Mesenchymal stem cell (in vitro differentiated cells and primary cell): ENCODE results near the gene ROBO1.
A peak's percentile ranks its signal among the peaks of the same experiment; 100 is the strongest.

Source experiments
- DNase-seq: peaks from one replicate; pipeline ENCODE4 v3.0.0-alpha.2; 2013
- H2AFZ ChIP-seq: one replicate; pipeline ENCODE4 v1.6.1; 2013; ENCODE audit warnings: low read depth, mild to moderate bottlenecking, control low read depth, inconsistent platforms, low read length, moderate library complexity
- H2AK5ac ChIP-seq: 2 replicates; pipeline ENCODE4 v1.6.1; 2013; ENCODE audit warnings: low read length, moderate library complexity, mild to moderate bottlenecking, inconsistent platforms; ENCODE audit not compliant: severe bottlenecking
- H2BK120ac ChIP-seq: one replicate; pipeline ENCODE4 v1.6.1; 2013; ENCODE audit warnings: low read depth, mild to moderate bottlenecking, inconsistent platforms, low read length, moderate library complexity
- H2BK12ac ChIP-seq, 2 experiments: one replicate each; pipeline ENCODE4 v1.6.1; 2013; ENCODE audit warnings: inconsistent platforms in 2 of 2, low read length in 2 of 2, mild to moderate bottlenecking in 2 of 2, moderate library complexity in 2 of 2, control low read depth in 1 of 2
- H2BK15ac ChIP-seq: one replicate; pipeline ENCODE4 v1.6.1; 2013; ENCODE audit warnings: mild to moderate bottlenecking, low read depth, inconsistent platforms; ENCODE audit not compliant: poor library complexity, severe bottlenecking
- H2BK5ac ChIP-seq: 2 replicates; pipeline ENCODE4 v1.6.1; 2013; ENCODE audit warnings: low read depth, mild to moderate bottlenecking, low read length, control low read depth, inconsistent platforms; ENCODE audit not compliant: poor library complexity, severe bottlenecking
- H3K14ac ChIP-seq, 2 experiments: one replicate each; pipeline ENCODE4 v1.6.1; 2013; ENCODE audit warnings: inconsistent platforms in 2 of 2, low read length in 2 of 2, control low read depth in 1 of 2, mild to moderate bottlenecking in 1 of 2, moderate library complexity in 1 of 2
- H3K18ac ChIP-seq, 2 experiments: one replicate each; pipeline ENCODE4 v1.6.1; 2013; ENCODE audit warnings: inconsistent platforms in 2 of 2, low read length in 2 of 2, control low read depth in 1 of 2, low read depth in 1 of 2, mild to moderate bottlenecking in 1 of 2
- H3K23ac ChIP-seq, 2 experiments: one replicate each; pipeline ENCODE4 v1.6.1; 2013; ENCODE audit warnings: inconsistent platforms in 2 of 2, low read length in 2 of 2, mild to moderate bottlenecking in 2 of 2, moderate library complexity in 2 of 2, control low read depth in 1 of 2
- H3K27ac ChIP-seq: 2 replicates; pipeline ENCODE4 v1.5.1; 2013; ENCODE audit warnings: mild to moderate bottlenecking, moderate library complexity, low read length, control low read depth, inconsistent platforms; ENCODE audit not compliant: poor library complexity, severe bottlenecking
- H3K27me3 ChIP-seq, 2 experiments: 2 replicates each; pipeline versions ENCODE4 v1.6.1 to v1.7.0; 2013; ENCODE audit warnings: low read length in 2 of 2, mild to moderate bottlenecking in 2 of 2, moderate library complexity in 2 of 2, control low read depth in 1 of 2, inconsistent platforms in 1 of 2; ENCODE audit not compliant: control insufficient read depth in 1 of 2, insufficient read depth in 1 of 2
- H3K36me3 ChIP-seq, 2 experiments: 2 replicates each; pipeline versions ENCODE4 v1.6.1 to v1.7.0; 2013; ENCODE audit warnings: low read length in 2 of 2, control low read depth in 1 of 2, inconsistent platforms in 1 of 2, low read depth in 1 of 2, mild to moderate bottlenecking in 1 of 2; ENCODE audit not compliant: insufficient read depth in 2 of 2, control insufficient read depth in 1 of 2
- H3K4ac ChIP-seq, 2 experiments: one replicate each; pipeline ENCODE4 v1.6.1; 2013; ENCODE audit warnings: inconsistent platforms in 2 of 2, low read length in 2 of 2, mild to moderate bottlenecking in 2 of 2, moderate library complexity in 2 of 2, control low read depth in 1 of 2, low read depth in 1 of 2
- H3K4me1 ChIP-seq: 2 replicates; pipeline ENCODE4 v1.6.1; 2013; ENCODE audit warnings: low read depth, low read length, control low read depth; ENCODE audit not compliant: control insufficient read depth, insufficient read depth
- H3K4me2 ChIP-seq: 2 replicates; pipeline ENCODE4 v1.6.1; 2013; ENCODE audit warnings: low read length, mild to moderate bottlenecking, inconsistent platforms; ENCODE audit not compliant: poor library complexity, severe bottlenecking
- H3K4me3 ChIP-seq, 2 experiments: 2 replicates each; pipeline versions ENCODE4 v1.5.1 to v1.7.0; 2013; ENCODE audit warnings: low read length in 2 of 2, mild to moderate bottlenecking in 2 of 2, control low read depth in 1 of 2, low read depth in 1 of 2; ENCODE audit not compliant: insufficient read depth in 1 of 2
- H3K79me1 ChIP-seq: replicated peaks from 2 replicates; pipeline ENCODE4 v1.6.1; 2013; ENCODE audit warnings: mild to moderate bottlenecking, control low read depth, low read length, inconsistent platforms; ENCODE audit not compliant: poor library complexity, severe bottlenecking
- H3K9ac ChIP-seq: 2 replicates; pipeline ENCODE4 v1.7.0; 2013; ENCODE audit warnings: mild to moderate bottlenecking, low read length, moderate library complexity
- H3K9me3 ChIP-seq: 2 replicates; pipeline ENCODE4 v1.7.0; 2013; ENCODE audit warnings: mild to moderate bottlenecking, low read length; ENCODE audit not compliant: control insufficient read depth
- H4K8ac ChIP-seq: one replicate; pipeline ENCODE4 v1.6.1; 2013; ENCODE audit warnings: inconsistent platforms, mild to moderate bottlenecking, low read length, moderate library complexity
- H4K91ac ChIP-seq: one replicate; pipeline ENCODE4 v1.6.1; 2013; ENCODE audit warnings: mild to moderate bottlenecking, low read length, inconsistent platforms
- WGBS: methylation state at CpG from one replicate; pipeline ENCODE4 v1.1.7; 2013; ENCODE audit warnings: mixed read lengths; 5-methylcytosine and 5-hydroxymethylcytosine counted together

Gene ROBO1

GRCh38 chr3:78610462-78611125 is 1157.2 kb downstream of the ROBO1 start:
- 65% methylated on average over 3 of the region's 3 CpGs for WGBS
- H3K9ac ChIP-seq = no peak overlapping the region
- H2BK120ac ChIP-seq = no peak overlapping the region

GRCh38 chr3:78606756-78607155 is 1161.0 kb downstream of the ROBO1 start:
- H2BK15ac ChIP-seq = no peak overlapping the region
- no peak overlapping the region for H3K14ac ChIP-seq
- no peak overlapping the region for H3K4me3 ChIP-seq
- no peak overlapping the region for H3K4me2 ChIP-seq
- no peak overlapping the region for H2AK5ac ChIP-seq
- H3K9me3 ChIP-seq = no peaks in the 10 kb centered on the region
- no peak overlapping the region for H3K27ac ChIP-seq
- WGBS = 95% methylated on average over 4 of the region's 7 CpGs
- H2BK5ac ChIP-seq = no peak overlapping the region
- no peaks in the 10 kb centered on the region for H3K79me1 ChIP-seq
- no peak for DNase-seq
- H2AFZ ChIP-seq = no peak overlapping the region
- no peak overlapping the region for H3K4ac ChIP-seq
- H3K9ac ChIP-seq = no peak overlapping the region
- H2BK120ac ChIP-seq = no peak overlapping the region
- H3K36me3 ChIP-seq = peaks cover 0 to 12% of the 10 kb centered on the region in 2 experiments
- H4K91ac ChIP-seq = no peak overlapping the region
- H4K8ac ChIP-seq = no peak overlapping the region
- no peak overlapping the region for H3K18ac ChIP-seq
- H3K23ac ChIP-seq = no peak overlapping the region
- H2BK12ac ChIP-seq = no peak overlapping the region
- no peaks in the 10 kb centered on the region for H3K4me1 ChIP-seq
- no peaks in the 10 kb centered on the region for H3K27me3 ChIP-seq

More at GRCh38 chr3:78610462-78611125, 1157.2 kb downstream of the ROBO1 start:
- H4K8ac ChIP-seq = no peak overlapping the region
- no peak overlapping the region for H2BK12ac ChIP-seq
- no peak overlapping the region for H2AFZ ChIP-seq
- no peak overlapping the region for H2BK5ac ChIP-seq
- no peak overlapping the region for H2BK15ac ChIP-seq
- no peak overlapping the region for H4K91ac ChIP-seq
- H3K4me1 ChIP-seq = no peaks in the 10 kb centered on the region
- H2AK5ac ChIP-seq = no peak overlapping the region
- no peak overlapping the region for H3K23ac ChIP-seq
- H3K14ac ChIP-seq = no peak overlapping the region
- H3K4me3 ChIP-seq = no peak overlapping the region
- DNase-seq = peak; percentile 16
- no peak overlapping the region for H3K4me2 ChIP-seq
- no peak overlapping the region for H3K4ac ChIP-seq
- no peaks in the 10 kb centered on the region for H3K9me3 ChIP-seq
- H3K27ac ChIP-seq = no peak overlapping the region
- H3K79me1 ChIP-seq = no peaks in the 10 kb centered on the region
- H3K18ac ChIP-seq = no peak overlapping the region
- no peaks in the 10 kb centered on the region for H3K27me3 ChIP-seq
- H3K36me3 ChIP-seq = peaks cover 0 to 24% of the 10 kb centered on the region in 2 experiments

GRCh38 chr3:78605178-78605577 is 1162.6 kb downstream of the ROBO1 start:
- no peak overlapping the region for H2BK12ac ChIP-seq
- H3K4me2 ChIP-seq = no peak overlapping the region
- H3K9me3 ChIP-seq = no peaks in the 10 kb centered on the region
- no peak overlapping the region for H3K23ac ChIP-seq
- H3K27ac ChIP-seq = no peak overlapping the region
- H2BK120ac ChIP-seq = no peak overlapping the region
- no peaks in the 10 kb centered on the region for H3K79me1 ChIP-seq
- H3K14ac ChIP-seq = no peak overlapping the region
- H3K4me1 ChIP-seq = no peaks in the 10 kb centered on the region
- no peak overlapping the region for H3K18ac ChIP-seq
- H4K91ac ChIP-seq = no peak overlapping the region
- H3K27me3 ChIP-seq = no peaks in the 10 kb centered on the region
- H2AFZ ChIP-seq = no peak overlapping the region
- H2BK15ac ChIP-seq = no peak overlapping the region
- no peak overlapping the region for H4K8ac ChIP-seq
- DNase-seq = no peak
- 100% methylated on average over 1 of the region's 2 CpGs for WGBS
- no peak overlapping the region for H2AK5ac ChIP-seq
- no peak overlapping the region for H3K9ac ChIP-seq
- no peak overlapping the region for H2BK5ac ChIP-seq
- H3K4me3 ChIP-seq = no peak overlapping the region
- H3K4ac ChIP-seq = no peak overlapping the region
- H3K36me3 ChIP-seq = peaks cover 0 to 12% of the 10 kb centered on the region in 2 experiments

- Histone ChIP-seq H4K91ac (no peak overlapping the region), H2AFZ (no peak overlapping the region), H2BK12ac (no peak overlapping the region), H3K4me1 (no peaks in the 10 kb centered on the region), H2AK5ac (no peak overlapping the region), H3K23ac (no peak overlapping the region), H3K36me3 (peaks cover 0 to 12% of the 10 kb centered on the region in 2 experiments), H3K4me2 (no peak overlapping the region), H3K79me1 (no peaks in the 10 kb centered on the region), H3K9ac (no peak overlapping the region), H3K14ac (no peak overlapping the region), H3K27me3 (no peaks in the 10 kb centered on the region), H2BK15ac (no peak overlapping the region), H3K18ac (no peak overlapping the region), H3K27ac (no peak overlapping the region), H4K8ac (no peak overlapping the region), H2BK120ac (no peak overlapping the region), H3K4me3 (no peak overlapping the region), H3K4ac (no peak overlapping the region), H2BK5ac (no peak overlapping the region), H3K9me3 (no peaks in the 10 kb centered on the region)
- DNase-seq = peak; percentile 41
- WGBS = 77% methylated on average over 3 of the region's 3 CpGs
Observed at GRCh38 chr3:78604341-78604740, 1163.5 kb downstream of the ROBO1 start.
